Left cardiac atrium (tissue), 4 donors: ENCODE measurements around the gene NCKAP5. TPM values are rescaled to one million over a fixed set of nuclear protein-coding genes. Genes with fewer than 3 reads are reported as not detected.
"Not testable (repeated sequence)": the region's sequence is repeated elsewhere in the genome, so short reads cannot be mapped to it uniquely, and the experiment has no call there.

ENCODE experiments used
- ATAC-seq, 2 donors: fragments of 200-7000 bp; cut with Tn5 transposase; one replicate each; pipeline ENCODE4 v1.9.1; 2020; ENCODE audit warnings: mild to moderate bottlenecking in 2 of 2, moderate library complexity in 2 of 2
- DNase-seq: peaks from one replicate; pipeline ENCODE4 v3.0.0-alpha.2; 2020
- intact Hi-C, 2 donors: fragments of 100-400 bp; cut with DNase I; formaldehyde crosslinking; loops; one replicate each; pipeline versions ENCODE4 v1.14.1 to v1.15.1; 2022 to 2023
- total RNA-seq, 2 donors: library from RNA; stranded (reverse); fragmentation: NEBNext Ultra II Directional; extraction: Animal tissue kit (Norgen Biotek cat#: 25700); gene quantifications; one replicate each; pipeline ENCODE4 v1.2.1, GENCODE V29; 2021
- donor health status: DM: no; HTN: yes; CAD: no.
- donor health status: DM: no; HTN: yes; CAD: no; lungs with severe emphysema.
- donor health status: DM: yes; HTN: yes; CAD: no.
- donor health status: Dilated cardiomyopathy.

NCKAP5 gene
- total RNA-seq, 2 donors from 2014 or later, result 5.8 to 6.2 TPM

DNA sequence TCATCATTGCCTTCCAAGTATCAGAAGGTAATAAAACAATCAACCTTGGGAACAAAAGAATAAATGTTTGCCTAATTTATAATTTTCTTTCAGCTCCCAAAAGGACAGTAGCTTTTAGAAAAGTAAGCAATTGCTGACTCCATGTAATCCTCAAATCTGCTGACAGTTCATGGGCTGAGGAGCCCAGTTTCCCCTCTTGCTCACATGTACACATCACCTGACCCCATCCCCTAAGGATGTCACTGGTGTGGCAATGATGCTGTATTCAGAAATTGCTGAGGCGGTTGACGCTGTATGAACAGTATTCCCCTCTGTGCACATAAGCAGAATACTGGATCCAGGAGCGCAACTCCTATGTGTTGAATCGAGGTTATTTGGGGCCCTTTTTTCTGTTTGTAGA lies 842.1 kb downstream of the NCKAP5 start:
- DNase-seq, result no peak
- ATAC-seq, result no peak
- intact Hi-C loops, result no loop called here

DNA sequence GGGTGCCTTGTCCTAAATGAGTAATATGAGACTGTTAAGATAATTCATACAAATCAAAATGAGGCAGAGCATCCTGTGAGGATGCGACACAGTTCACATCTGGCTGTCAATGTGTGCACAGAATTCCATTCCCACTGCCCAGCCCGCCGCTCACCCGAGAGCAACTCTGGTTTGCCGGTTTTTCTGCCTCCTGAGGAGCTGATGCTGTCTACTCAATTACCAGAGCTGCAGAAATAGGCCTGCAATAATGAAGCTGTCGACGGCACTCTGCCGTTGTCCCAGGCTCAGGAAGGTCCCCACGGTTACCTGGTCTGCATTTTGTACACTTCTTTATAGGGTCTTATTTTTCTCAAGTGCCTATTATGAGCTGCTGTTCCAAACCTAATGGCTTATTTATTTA lies 842.5 kb downstream of the NCKAP5 start:
- intact Hi-C loops, result no loop called here
- ATAC-seq (no peak), DNase-seq (no peak)

DNA sequence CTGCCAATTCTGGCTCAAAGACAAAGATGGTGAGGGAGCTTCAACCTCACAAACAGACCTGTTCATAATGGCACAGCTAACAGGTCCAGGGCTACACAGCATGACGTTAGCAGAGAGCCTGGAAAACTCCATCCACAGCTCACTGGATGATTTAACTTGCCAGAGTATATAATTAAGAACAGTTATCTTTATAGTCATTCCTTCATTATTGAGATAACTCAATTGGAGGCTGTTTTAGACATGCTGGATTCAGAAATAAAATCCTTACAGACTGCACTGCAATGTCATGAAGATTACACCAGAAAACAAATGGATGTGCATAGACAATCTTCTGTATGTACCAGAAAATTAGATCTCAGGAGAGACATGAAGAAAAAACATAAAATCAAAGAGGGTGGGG lies 843.1 kb downstream of the NCKAP5 start:
- DNase-seq (no peak), ATAC-seq (no peak)
- intact Hi-C loops, result no loop called here

GRCh38 chr2:132721938-132722337 lies 846.3 kb downstream of the NCKAP5 start:
- DNase-seq, result no peak
- intact Hi-C loops, result no loop called here
- ATAC-seq, result no peak

- ATAC-seq, result no peak
- intact Hi-C loops, result no loop called here
- no peak for DNase-seq
Observed at GRCh38 chr2:132720393-132720792, 847.9 kb downstream of the NCKAP5 start.

DNA sequence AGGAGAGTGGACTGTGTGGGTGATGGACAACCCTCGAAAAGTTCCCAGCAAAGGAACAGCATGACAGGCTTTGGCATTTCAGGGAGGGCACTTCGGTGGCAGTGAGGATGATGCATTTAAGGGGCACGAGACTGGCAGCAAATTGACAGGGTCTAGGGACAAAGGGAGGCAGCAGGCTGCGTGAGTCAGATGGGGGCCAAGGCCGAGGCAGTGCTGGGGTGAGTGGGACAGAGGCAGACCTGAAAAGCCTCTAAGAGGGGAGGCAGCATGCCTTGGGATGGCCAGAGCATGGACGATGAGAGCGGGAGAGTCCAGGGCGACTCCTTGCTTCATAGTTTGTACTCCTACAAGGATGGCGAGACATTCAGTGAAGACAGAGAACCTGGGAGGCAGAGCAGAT lies 848.8 kb downstream of the NCKAP5 start:
- intact Hi-C loops, result no loop called here
- ATAC-seq (no peak), DNase-seq (no peak)

GRCh38 chr2:132716954-132717353 lies 851.3 kb downstream of the NCKAP5 start:
- no peak for ATAC-seq
- intact Hi-C loops, result no loop called here
- DNase-seq, result no peak

- no peak for ATAC-seq
- intact Hi-C loops, result no loop called here
- no peak for DNase-seq
Observed at GRCh38 chr2:132715386-132716351, 852.6 kb downstream of the NCKAP5 start.

- DNase-seq, result no peak
- ATAC-seq, result no peak
- intact Hi-C loops, result no loop called here
Observed at GRCh38 chr2:132703396-132703795, 864.9 kb downstream of the NCKAP5 start.

DNA sequence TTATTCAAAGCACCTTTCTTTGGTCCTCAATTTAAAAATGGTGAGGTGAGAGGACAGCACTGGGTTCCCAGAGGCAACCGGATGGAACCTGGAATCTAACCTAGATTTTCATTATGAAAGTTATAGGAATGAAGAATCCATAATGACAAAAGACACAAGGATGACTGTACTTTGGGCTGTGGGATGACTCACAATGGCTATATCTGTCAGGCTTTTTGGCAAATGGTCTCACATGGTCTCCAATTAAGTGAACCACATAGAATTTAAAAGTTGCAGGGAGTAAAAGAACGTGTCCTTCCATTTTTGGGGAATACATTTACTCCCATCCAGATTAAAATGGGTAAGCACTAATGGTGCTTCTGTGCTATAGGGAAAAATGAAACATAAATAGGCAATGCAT lies 866.5 kb downstream of the NCKAP5 start:
- intact Hi-C loops, result no loop called here
- DNase-seq (no peak), ATAC-seq (no peak)

- intact Hi-C loops, ATAC-seq, DNase-seq: not testable (repeated sequence)
Observed at GRCh38 chr2:132699802-132700201, 868.5 kb downstream of the NCKAP5 start.

DNA sequence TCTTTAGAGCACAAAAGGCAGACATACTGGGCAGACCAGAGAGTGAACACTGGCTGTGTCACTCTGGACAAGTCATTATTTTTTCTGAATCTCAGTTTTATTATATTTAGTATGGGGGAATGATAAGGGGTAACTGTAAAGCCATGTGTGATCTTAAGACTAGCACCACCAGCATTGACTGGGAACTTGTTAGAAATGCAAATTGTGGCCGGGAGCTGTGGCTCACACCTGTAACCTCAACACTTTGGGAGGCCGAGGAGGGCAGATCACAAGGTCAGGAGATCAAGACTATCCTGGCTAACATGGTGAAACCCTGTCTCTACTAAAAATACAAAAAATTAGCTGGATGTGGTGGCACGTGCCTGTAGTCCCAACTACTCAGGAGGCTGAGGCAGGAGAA lies 869.9 kb downstream of the NCKAP5 start:
- ATAC-seq, intact Hi-C loops, DNase-seq: not testable (repeated sequence)

DNA sequence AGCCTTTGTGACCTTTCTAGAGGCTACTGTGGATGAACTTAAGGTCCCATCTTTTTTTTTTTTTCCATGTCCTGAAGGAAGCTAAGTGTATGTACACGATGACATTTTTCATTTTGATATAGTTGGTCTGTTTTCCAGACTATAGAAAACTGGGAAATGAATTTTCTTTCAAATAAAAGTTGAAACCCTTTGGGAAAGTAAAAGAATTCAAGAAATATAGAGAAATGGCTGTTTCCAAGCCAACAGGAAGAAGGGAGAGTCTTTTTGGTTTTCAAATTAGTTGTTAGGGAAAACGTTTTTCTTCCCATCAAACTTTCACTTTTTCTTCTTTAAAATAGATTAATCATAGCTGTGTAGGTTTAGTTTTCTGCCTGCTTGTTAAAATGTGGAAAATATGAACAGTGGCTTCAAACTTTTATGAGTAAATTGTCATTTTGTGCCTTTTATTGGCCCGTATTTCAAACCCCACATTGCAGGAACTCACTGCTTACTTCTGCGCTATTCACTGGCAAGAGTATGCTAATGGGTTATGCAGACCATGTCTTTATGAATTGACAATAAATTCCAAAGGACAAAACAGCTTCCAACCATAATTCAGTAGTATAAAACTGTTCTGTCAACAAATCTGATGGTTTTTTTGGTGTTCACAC lies 870.6 kb downstream of the NCKAP5 start:
- DNase-seq, result no peak
- ATAC-seq, result no peak
- intact Hi-C loops, result no loop called here

- ATAC-seq (no peak), DNase-seq (no peak)
- intact Hi-C loops, result no loop called here
Observed at GRCh38 chr2:132692816-132693215, 875.4 kb downstream of the NCKAP5 start.

GRCh38 chr2:132691556-132691955 lies 876.7 kb downstream of the NCKAP5 start:
- intact Hi-C loops, result no loop called here
- no peak for DNase-seq
- ATAC-seq, result no peak

GRCh38 chr2:132690664-132691303 lies 877.5 kb downstream of the NCKAP5 start:
- intact Hi-C loops, result no loop called here
- ATAC-seq (no peak), DNase-seq (no peak)

DNA sequence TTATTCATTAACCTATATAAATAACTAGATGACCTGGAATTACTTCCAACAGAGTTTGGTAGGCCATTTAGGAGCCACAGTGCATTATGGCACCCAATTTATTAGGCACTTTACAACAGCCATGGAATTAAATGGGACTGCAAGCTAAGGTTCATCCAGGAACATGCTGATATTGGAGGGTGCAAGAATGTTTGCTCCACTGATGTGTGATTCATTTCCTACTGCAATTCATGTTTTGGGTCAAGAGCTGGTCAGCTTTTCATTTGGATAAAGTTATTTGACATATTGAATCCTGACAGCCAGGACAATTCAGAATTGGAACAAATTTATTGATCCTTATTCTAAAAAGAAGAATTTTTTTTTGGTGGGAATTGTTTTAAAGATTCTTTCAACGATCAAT lies 886.5 kb downstream of the NCKAP5 start:
- ATAC-seq, result no peak
- intact Hi-C loops, result no loop called here
- DNase-seq, result no peak

DNA sequence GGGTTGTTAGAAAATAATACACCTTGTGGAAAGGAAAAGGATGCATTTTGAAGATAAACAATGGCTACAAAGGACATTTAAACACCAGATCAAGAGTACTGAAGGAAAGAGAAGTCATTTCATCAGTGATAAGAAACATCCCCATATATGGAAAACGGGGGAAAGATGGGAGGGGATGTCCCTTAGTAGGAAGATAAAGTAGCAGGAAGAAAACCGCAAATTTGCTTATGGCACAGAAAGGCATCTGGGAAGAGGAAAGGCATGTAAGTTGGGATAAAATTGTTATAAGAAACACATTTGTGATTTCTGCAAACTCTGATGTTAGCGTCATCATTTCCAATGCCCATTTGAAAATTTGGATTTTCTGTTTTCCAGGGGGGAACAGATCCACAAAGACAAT lies 887.7 kb downstream of the NCKAP5 start:
- intact Hi-C loops, result no loop called here
- ATAC-seq (no peak), DNase-seq (no peak)

- DNase-seq (no peak), ATAC-seq (no peak)
- intact Hi-C loops, result no loop called here
Observed at GRCh38 chr2:132678483-132678882, 889.8 kb downstream of the NCKAP5 start.

DNA sequence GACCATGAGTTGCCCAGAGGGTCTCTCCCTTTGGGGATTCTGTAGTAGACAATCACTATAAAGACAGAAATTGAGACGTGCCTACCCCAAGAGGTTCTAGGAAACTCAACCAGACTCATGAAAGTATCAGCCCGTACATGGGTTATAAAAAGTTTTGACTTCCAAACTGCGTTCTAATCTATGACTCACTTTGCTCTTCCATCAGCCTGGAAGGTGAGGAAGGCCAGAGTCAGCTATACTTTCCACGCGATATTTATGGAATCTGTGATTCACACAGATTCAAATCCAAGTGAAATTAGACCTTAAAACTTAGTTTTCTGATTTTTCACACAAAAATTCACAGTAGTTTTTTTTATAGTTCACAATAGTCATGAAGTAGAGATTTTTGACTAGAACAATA lies 890.6 kb downstream of the NCKAP5 start:
- ATAC-seq (no peak), DNase-seq (no peak)
- intact Hi-C loops, result no loop called here
